Sciatic nerve (tissue), 2 donors: ENCODE results near the gene ELK4. TPM values are rescaled to one million over a fixed set of nuclear protein-coding genes. Genes with fewer than 3 reads are reported as not detected.
"Not testable (repeated sequence)": the region's sequence is repeated elsewhere in the genome, so short reads cannot be mapped to it uniquely, and the experiment has no call there.

Experiments
- ATAC-seq: fragments of 200-7000 bp; cut with Tn5 transposase; one replicate; pipeline ENCODE4 v1.9.1; 2020; ENCODE audit warnings: mild to moderate bottlenecking, moderate library complexity
- DNase-seq: peaks from one replicate; pipeline ENCODE4 v3.0.0-alpha.2; 2020; ENCODE audit warnings: low spot score
- intact Hi-C: fragments of 100-400 bp; cut with DNase I; formaldehyde crosslinking; loops from one replicate; pipeline ENCODE4 v1.14.2; 2022
- total RNA-seq: library from RNA; stranded (reverse); fragmentation: NEBNext Ultra II Directional; extraction: Animal tissue kit (Norgen Biotek cat#: 25700); gene quantifications from one replicate; pipeline ENCODE4 v1.2.1, GENCODE V29; 2021
- donor health status: DM: no; HTN: no; CAD: no.
- donor health status: DM: no; HTN: no; CAD: no.

ELK4 gene
- total RNA-seq, 1 donor from 2014 or later: 72.1 TPM

GRCh38 chr1:205665201-205666045 is 33.6 kb upstream of the ELK4 start:
- no peak for DNase-seq
- intact Hi-C loops: no loop called here
- ATAC-seq: no peak

- intact Hi-C loops: no loop called here
- ATAC-seq: no peak
- no peak for DNase-seq
Observed at GRCh38 chr1:205664399-205665017, 32.7 kb upstream of the ELK4 start.

GRCh38 chr1:205663286-205663936 is 31.6 kb upstream of the ELK4 start:
- no peak for DNase-seq
- no peak for ATAC-seq
- intact Hi-C loops: no loop called here

GRCh38 chr1:205662791-205663190 is 31.0 kb upstream of the ELK4 start:
- ATAC-seq (no peak), DNase-seq (no peak)
- intact Hi-C loops: no loop called here

- intact Hi-C loops: no loop called here
- DNase-seq: no peak
- ATAC-seq: no peak
Observed at GRCh38 chr1:205662135-205662738, 30.4 kb upstream of the ELK4 start.

- no peak for ATAC-seq
- no peak for DNase-seq
- intact Hi-C loops: loop anchor here (2.0 kb wide), 1 partner anchor 131 kb away; no protein-coding TSS in a partner anchor
Observed at GRCh38 chr1:205661429-205662134, 29.8 kb upstream of the ELK4 start.

- intact Hi-C loops: loop anchor here (2.0 kb wide), 1 partner anchor 130 kb away; no protein-coding TSS in a partner anchor
- ATAC-seq (no peak), DNase-seq (no peak)
Observed at GRCh38 chr1:205660361-205660760, 28.6 kb upstream of the ELK4 start.

GRCh38 chr1:205658943-205659581 is 27.3 kb upstream of the ELK4 start:
- intact Hi-C loops: loop anchor here (5.0 kb wide), 1 partner anchor 67 kb away; no protein-coding TSS in a partner anchor
- peak; percentile 90 for DNase-seq
- peak; percentile 87 for ATAC-seq

GRCh38 chr1:205656236-205656635 is 24.4 kb upstream of the ELK4 start:
- no peak for ATAC-seq
- DNase-seq: no peak
- intact Hi-C loops: loop anchor here (5.0 kb wide), 1 partner anchor 64 kb away; no protein-coding TSS in a partner anchor

- intact Hi-C loops: no loop called here
- no peak for ATAC-seq
- DNase-seq: no peak
Observed at GRCh38 chr1:205652984-205653383, 21.2 kb upstream of the ELK4 start.

GRCh38 chr1:205650241-205650640 is 18.4 kb upstream of the ELK4 start:
- DNase-seq (no peak), ATAC-seq (no peak)
- intact Hi-C loops: no loop called here

- ATAC-seq: no peak
- intact Hi-C loops: no loop called here
- no peak for DNase-seq
Observed at GRCh38 chr1:205645519-205645918, 13.7 kb upstream of the ELK4 start.

- no peak for DNase-seq
- intact Hi-C loops: no loop called here
- no peak for ATAC-seq
Observed at GRCh38 chr1:205642679-205643307, 11.0 kb upstream of the ELK4 start.

GRCh38 chr1:205639567-205639966 is 7.8 kb upstream of the ELK4 start:
- ATAC-seq (no peak), DNase-seq (no peak)
- intact Hi-C loops: no loop called here

- ATAC-seq: no peak
- intact Hi-C loops: no loop called here
- DNase-seq: no peak
Observed at GRCh38 chr1:205637854-205638468, 6.2 kb upstream of the ELK4 start.

GRCh38 chr1:205636732-205637131 is 4.9 kb upstream of the ELK4 start:
- no peak for DNase-seq
- intact Hi-C loops: no loop called here
- no peak for ATAC-seq

- ATAC-seq, intact Hi-C loops, DNase-seq: not testable (repeated sequence)
Observed at GRCh38 chr1:205636138-205636530, 4.3 kb upstream of the ELK4 start.
